Left lobe of liver (tissue), 2 donors: Measurements from ENCODE around the gene PPEF1. TPM values are rescaled to one million over a fixed set of nuclear protein-coding genes. Genes with fewer than 3 reads are reported as not detected.

Source experiments
- ATAC-seq: fragments of 200-7000 bp; cut with Tn5 transposase; one replicate; pipeline ENCODE4 v1.9.1; 2020; ENCODE audit warnings: mild to moderate bottlenecking, moderate library complexity
- DNase-seq: peaks from one replicate; pipeline ENCODE4 v3.0.0-alpha.2; 2020; ENCODE audit warnings: low spot score
- total RNA-seq: library from RNA; stranded (reverse); gene quantifications from one replicate; pipeline ENCODE4 v1.2.1, GENCODE V29; 2021
- donor health status: DM: no; HTN: no; CAD: no; lungs with moderate emphysema.
- donor health status: DM: no; HTN: yes; CAD: no.

Gene PPEF1
- total RNA-seq, 1 donor from 2014 or later = not detected

DNA sequence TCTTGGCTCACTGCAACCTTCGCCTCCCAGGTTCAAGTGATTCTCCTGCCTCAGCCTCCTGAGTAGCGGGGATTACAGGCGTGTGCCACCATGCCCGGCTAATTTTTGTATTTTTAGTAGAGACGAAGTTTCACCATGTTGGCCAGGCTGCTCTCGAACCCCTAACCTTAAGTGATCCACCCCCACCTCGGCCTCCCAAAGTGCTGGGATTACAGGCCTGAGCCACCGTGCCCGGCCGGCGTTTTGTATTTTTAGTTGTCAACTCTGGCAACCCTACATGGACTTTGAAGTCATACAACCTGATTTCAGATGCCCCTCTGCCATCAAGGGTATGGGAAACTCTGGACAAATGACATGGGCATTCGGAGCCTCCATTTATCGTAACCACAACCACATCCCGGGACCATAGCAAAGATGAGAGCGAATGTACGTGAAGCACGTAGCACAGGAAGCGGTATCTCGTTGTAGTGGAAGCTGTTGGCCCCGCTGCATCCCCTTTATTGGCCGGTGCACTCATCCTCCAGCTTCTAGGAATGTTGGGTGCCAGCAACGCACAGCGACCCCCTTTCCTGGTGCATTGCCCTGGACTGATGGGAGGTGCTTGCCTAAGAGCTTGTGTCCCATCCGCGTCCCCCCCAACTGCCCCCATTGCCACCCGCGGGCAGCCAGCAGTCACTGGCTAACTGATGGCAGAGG lies 167.3 kb downstream of the PPEF1 start:
- no peak for ATAC-seq
- no peak for DNase-seq

DNA sequence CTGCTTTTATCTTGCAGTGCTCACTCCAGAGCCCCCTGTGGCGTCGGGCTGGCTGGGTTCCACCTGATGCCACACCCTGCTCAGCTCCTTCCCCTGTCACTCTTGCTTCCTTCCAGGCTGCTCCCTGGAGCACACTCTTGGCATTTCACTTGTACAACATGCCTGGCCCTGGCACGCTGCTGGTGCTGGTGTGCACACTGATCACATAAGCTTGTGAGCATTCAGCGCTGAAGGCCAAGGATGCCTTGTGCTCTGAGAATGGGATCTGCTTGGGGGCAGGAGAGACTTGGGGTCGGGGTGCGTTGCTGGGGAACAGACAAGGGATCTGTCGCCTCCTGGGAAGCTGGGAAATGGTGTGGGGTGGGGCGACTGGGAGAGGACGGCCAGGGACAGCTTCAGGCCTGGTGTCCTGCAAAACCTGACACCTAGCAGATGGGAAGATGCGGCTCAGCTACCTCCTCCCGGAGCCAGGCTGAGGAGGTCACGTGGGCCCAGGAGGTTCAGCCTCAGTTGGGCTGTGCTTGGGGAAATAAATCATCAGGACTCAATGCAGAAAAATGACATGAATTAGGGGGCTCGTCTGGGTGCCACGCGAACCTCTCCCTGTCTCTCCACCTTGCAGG lies 167.9 kb downstream of the PPEF1 start:
- DNase-seq (no peak), ATAC-seq (no peak)

DNA sequence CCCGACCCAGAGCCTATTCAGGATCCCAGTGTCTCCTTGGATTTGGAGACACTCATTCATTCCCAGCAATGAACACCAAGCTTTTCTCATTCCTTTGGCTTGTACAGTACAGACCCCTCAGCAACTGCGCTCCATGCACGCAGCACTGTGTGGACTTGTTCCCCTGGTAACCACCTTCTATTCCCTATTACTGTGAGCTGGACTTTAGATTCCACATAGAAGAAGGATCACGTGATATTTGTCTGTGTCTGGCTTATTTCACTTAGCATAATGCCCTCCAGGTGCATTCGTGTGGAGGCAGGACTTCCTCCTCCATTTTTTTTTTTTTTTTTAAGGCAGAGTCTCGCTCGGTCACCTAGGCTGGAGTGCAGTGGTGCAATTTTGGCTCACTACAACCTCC lies 170.0 kb downstream of the PPEF1 start:
- peak; percentile 80 for ATAC-seq
- no peak for DNase-seq

Other genes with a start within 250 kb of the PPEF1 start
- gene RS1, start 35.5 kb upstream of the PPEF1 start, total RNA-seq = not detected